ENCODE measurements around the gene RAB3C.
A peak's percentile ranks its signal among the peaks of the same experiment; 100 is the strongest.

The RAB3C gene

DNA sequence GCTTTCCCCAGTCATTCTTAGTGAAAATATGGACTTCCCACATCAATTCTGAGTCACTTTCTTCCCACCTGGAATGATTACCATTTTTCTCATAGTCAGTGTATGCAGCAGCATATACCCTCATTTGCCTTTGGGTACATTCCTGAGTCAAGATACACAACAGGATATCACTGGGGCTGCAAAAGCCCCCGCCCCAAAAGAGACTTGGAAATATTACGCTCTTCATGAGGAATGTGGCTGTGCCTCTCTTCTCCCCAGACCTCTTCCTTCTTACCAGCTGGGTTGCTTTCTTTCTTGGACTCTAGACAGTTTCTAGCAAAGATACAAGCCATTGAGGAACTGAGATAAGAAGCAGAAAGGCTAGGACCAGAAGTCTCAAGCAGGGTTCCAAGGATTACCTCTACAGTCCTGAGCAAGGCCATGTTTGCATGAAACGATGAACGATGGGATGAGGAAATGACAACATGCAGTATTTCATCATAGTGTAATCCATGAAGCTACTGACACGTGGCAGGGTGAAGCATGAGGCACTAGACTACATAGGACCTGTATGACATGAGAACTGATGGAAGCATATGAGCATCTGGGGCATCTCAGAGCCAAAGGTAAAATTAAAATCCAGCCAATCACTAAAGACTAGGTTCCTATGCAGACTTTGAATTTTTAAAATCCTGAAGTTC lies 218.1 kb downstream of the RAB3C start:
- FAIRE-seq (no peak), DNase-seq (ENCODE audit: extremely low spot score, insufficient read length, low read depth) (no peak)

GRCh38 chr5:58803056-58803455 lies 220.2 kb downstream of the RAB3C start:
- DNase-seq (ENCODE audit: extremely low spot score, insufficient read length, low read depth) (no peak), FAIRE-seq (no peak)

GRCh38 chr5:58804291-58804690 lies 221.4 kb downstream of the RAB3C start:
- FAIRE-seq (no peak), DNase-seq (ENCODE audit: extremely low spot score, insufficient read length, low read depth) (no peak)

GRCh38 chr5:58810086-58810485 lies 227.2 kb downstream of the RAB3C start:
- FAIRE-seq: no peak
- no peak for DNase-seq (ENCODE audit: extremely low spot score, insufficient read length, low read depth)

- no peak for DNase-seq (ENCODE audit: extremely low spot score, insufficient read length, low read depth)
- no peak for FAIRE-seq
Measured at GRCh38 chr5:58813855-58814254, 231.0 kb downstream of the RAB3C start.

GRCh38 chr5:58816181-58816731 lies 233.4 kb downstream of the RAB3C start:
- no peak for DNase-seq (ENCODE audit: extremely low spot score, insufficient read length, low read depth)

GRCh38 chr5:58818465-58818864 lies 235.6 kb downstream of the RAB3C start:
- FAIRE-seq (no peak), DNase-seq (ENCODE audit: extremely low spot score, insufficient read length, low read depth) (no peak)

More at GRCh38 chr5:58816181-58816731, 233.4 kb downstream of the RAB3C start:
- no peak for FAIRE-seq

- DNase-seq (ENCODE audit: extremely low spot score, insufficient read length, low read depth) (no peak), FAIRE-seq (no peak)
Measured at GRCh38 chr5:58825441-58825840, 242.6 kb downstream of the RAB3C start.

DNA sequence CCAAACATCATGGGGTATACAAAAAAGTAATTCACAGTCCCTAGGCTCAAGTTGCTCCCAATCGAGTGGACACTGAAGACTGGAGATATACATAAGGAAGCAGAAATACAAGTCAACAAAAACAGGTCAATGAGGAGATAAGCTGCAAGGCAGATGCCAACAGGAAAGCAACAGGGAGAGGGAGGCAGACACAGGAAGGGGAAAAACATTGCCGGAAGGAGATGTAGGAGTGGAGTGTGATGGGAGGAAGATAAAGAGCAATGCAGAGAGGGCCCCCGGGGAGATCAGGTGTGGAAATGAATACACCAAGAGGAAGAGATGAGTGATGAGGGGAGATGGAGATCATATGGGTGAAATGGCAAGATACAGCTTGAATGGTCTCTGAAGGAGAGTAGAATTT lies 243.0 kb downstream of the RAB3C start:
- FAIRE-seq (no peak), DNase-seq (ENCODE audit: extremely low spot score, insufficient read length, low read depth) (no peak)

GRCh38 chr5:58827463-58827862 lies 244.6 kb downstream of the RAB3C start:
- no peak for DNase-seq (ENCODE audit: extremely low spot score, insufficient read length, low read depth)
- no peak for FAIRE-seq

DNA sequence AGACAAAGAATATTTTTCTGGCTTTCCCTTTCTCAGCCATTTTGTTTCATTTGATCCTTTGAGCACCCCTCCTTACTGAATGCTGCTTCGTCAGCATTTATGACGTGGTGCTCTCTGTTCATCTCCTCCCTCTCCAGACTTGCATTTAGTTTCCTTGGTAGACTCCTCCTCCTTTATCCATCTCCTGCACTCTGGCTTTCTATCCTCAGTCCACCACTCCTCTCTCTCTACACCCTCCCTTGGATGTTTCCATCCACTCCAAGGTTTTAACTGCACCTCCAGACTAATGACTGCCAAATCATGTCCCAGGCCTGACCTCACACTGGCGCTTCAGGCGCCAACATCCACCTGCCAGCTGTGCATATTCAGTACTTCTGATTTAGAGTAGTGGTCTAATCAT lies 245.4 kb downstream of the RAB3C start:
- FAIRE-seq (no peak), DNase-seq (ENCODE audit: extremely low spot score, insufficient read length, low read depth) (no peak)

- DNase-seq (ENCODE audit: extremely low spot score, insufficient read length, low read depth): no peak
- no peak for FAIRE-seq
Measured at GRCh38 chr5:58834242-58835225, 251.7 kb downstream of the RAB3C start.

GRCh38 chr5:58836351-58836750 lies 253.5 kb downstream of the RAB3C start:
- DNase-seq (ENCODE audit: extremely low spot score, insufficient read length, low read depth) (no peak), FAIRE-seq (no peak)

GRCh38 chr5:58838729-58839128 lies 255.9 kb downstream of the RAB3C start:
- no peak for FAIRE-seq
- no peak for DNase-seq (ENCODE audit: extremely low spot score, insufficient read length, low read depth)

GRCh38 chr5:58842852-58843251 lies 260.0 kb downstream of the RAB3C start:
- no peak for DNase-seq (ENCODE audit: extremely low spot score, insufficient read length, low read depth)
- FAIRE-seq: no peak

- no peak for FAIRE-seq
- no peak for DNase-seq (ENCODE audit: extremely low spot score, insufficient read length, low read depth)
Measured at GRCh38 chr5:58844395-58844794, 261.5 kb downstream of the RAB3C start.

DNA sequence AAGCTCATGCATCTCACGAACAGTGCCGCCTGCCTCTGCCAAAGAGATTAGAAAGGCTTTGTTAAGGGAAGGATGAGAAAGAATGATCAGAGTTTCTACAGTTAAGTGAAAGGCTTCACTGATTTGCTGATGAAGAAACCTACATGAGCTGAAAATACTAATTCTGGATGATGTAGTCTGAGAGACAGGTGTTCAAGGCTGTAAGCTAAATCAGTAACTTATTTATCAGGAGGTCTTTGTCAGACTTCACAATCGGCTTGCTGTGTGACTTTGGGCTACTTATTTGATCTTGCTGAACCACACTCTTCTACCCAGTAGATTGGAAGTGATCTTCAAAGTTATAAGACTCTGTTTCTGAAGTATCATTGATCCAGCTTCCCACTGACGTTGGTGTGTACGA lies 264.2 kb downstream of the RAB3C start:
- FAIRE-seq (no peak), DNase-seq (ENCODE audit: extremely low spot score, insufficient read length, low read depth) (no peak)

GRCh38 chr5:58849223-58849622 lies 266.3 kb downstream of the RAB3C start:
- DNase-seq (ENCODE audit: extremely low spot score, insufficient read length, low read depth): no peak
- no peak for FAIRE-seq

DNA sequence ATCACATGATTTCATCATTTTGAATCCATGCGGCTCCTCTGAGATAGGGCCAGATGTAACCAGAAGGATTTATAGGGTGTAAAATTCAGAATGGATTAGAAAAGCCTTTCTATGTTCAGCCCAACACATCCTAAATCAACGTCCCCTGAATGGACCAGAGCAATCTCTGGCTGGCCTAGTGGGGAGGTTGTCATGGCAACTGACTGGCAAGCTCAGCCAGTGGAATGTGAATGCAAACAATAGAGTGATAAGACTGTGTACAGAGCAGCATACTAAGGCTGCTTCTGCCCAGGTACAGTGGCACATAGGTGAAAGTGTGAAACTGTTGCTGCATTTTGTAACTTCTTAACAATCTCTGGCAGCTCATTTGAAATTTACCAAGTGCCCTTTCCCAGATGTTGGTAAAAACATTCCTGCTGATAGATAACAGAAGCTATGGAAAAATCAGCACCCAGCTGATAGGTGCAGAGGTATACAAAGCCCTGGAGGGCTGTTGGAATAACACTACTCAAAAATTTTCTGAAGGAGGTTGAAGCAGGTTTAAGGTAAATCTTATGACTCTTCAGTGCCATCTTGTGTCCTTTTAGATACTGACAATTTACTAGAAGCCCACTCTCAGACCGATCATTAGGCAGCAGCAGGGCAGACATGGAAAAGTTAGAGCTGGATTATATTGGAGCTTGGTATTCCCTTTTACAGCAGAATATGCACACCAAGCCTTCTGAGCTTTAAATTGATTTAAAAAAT lies 267.2 kb downstream of the RAB3C start:
- DNase-seq (ENCODE audit: extremely low spot score, insufficient read length, low read depth): no peak

DNA sequence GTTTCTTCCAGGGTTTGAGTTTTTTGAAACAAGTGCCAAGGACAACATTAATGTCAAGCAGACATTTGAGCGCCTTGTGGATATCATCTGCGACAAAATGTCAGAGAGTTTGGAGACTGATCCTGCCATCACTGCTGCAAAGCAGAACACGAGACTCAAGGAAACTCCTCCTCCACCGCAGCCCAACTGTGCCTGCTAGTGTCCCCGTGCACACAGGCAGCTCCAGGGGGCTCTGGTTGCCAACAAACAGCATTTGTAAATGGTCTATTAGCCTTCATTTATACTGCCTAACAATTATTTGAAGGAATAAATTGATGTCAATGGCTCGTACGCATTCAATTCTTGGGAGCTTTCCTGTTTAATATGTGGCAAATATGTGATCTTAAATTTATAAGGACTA lies 268.3 kb downstream of the RAB3C start:
- FAIRE-seq (no peak), DNase-seq (ENCODE audit: extremely low spot score, insufficient read length, low read depth) (no peak)

More for the DNA sequence above, 267.2 kb downstream of the RAB3C start:
- peak; percentile 76 for FAIRE-seq
